Measurements from ENCODE around the gene AMD1. TPM values are rescaled to one million over a fixed set of nuclear protein-coding genes. Genes with fewer than 3 reads are reported as not detected.

AMD1 gene
- total and polyA plus RNA-seq, 2 of the 8 experiments (the other 6 are each of a cell fraction or from before 2014, with no cell fraction given), result 60.9 to 177 TPM

DNA sequence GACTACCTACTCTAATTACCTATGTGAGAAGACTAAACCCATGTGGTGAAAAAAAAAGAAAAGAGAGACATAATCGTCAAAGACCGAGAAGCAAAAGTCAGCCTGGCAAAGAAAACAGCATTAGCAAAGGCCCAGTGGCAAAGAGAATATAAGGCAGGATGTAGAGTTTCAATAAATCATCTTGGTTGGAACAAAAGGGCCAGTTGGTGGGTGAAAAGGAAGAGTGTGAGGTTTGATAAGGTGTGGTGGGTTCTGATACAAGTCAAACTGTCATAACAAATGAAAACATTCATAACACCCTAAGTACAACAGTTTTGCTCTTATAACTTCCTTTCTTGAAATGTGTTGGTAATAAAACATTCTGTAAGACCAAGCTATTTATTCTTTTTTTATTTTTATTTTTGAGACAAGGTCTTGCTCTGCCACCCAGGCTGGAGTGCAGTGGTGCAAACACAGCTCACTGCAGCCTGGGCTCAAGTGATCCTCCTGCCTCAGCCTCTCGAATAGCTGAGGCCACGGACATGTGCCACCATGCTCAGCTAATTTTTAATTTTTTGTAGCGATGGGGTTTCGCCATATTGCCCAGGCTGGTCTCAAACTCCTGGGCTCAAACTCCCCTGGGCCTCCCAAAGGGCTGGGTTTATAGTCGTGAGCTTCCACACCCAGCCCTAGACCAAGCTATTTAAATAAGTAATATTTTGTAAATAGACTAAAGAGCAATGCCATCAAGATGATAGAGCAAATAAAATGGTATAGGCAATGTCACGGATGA is 65.0 kb downstream of the AMD1 start:
- no peaks in the 10 kb centered on the region for H4K20me1 ChIP-seq (replicated peaks in 1 of 2; ENCODE audit: control insufficient read depth in 1 of 2, insufficient read depth in 2 of 2, low read length in 2 of 2)
- H3K9me3 ChIP-seq (ENCODE audit: insufficient read depth in 2 of 2, low read depth in 1 of 2, low read length in 1 of 2), result no peaks in the 10 kb centered on the region
- 89% methylated on average over 8 of the region's 8 CpGs; no CpG with 5 or more reads in 1 of the 2 experiments for WGBS, 2 experiments (ENCODE audit: extremely low coverage in 1 of 2, insufficient coverage in 1 of 2, insufficient read length in 1 of 2, insufficient replicate concordance in 2 of 2, low coverage in 1 of 2, low lambda C conversion rate in 2 of 2, missing lambda C conversion rate in 1 of 2)
- H2BK5ac ChIP-seq (ENCODE audit: low read depth, low read length), result no peak overlapping the region
- no peaks in the 10 kb centered on the region for H3K27me3 ChIP-seq (replicated peaks in 1 of 4; ENCODE audit: control insufficient read depth in 3 of 4, extremely low read depth in 1 of 4, insufficient read depth in 3 of 4, low read length in 3 of 4)
- no peak overlapping the region for H4K91ac ChIP-seq (replicated peaks; ENCODE audit: insufficient read length, low read length)
- CTCF ChIA-PET (ENCODE audit: partially characterized antibody), result interaction anchor here (0.5 to 1.9 kb wide), 2 partner anchors 10 to 95 kb away, joined by 4 to 8 read pairs; no protein-coding TSS in a partner anchor
- no peak overlapping the region for H3K18ac ChIP-seq (ENCODE audit: extremely low read depth, low read length)
- POLR2A ChIA-PET (ENCODE audit: partially characterized antibody), result interaction anchor here (0.9 to 1.3 kb wide), 2 partner anchors 19 to 65 kb away, joined by 3 to 7 read pairs; partner anchors contain the start of genes AMD1 and GTF3C6
- no peak overlapping the region for H2BK120ac ChIP-seq (replicated peaks; ENCODE audit: low read depth, low read length)
- TF ChIP-seq NRF1 (IDR thresholded peaks at IDR 0.05; ENCODE audit: low read depth, low read length) (no peak), RAD21 (IDR thresholded peaks at IDR 0.05 in 1 of 2, conservative IDR thresholded peaks at IDR 0.05 in 1 of 2; ENCODE audit: low read depth in 2 of 2, low read length in 2 of 2) (no peak), TAF1 (IDR thresholded peaks at IDR 0.05; ENCODE audit: low read depth, low read length) (no peak), BRCA1 (IDR thresholded peaks at IDR 0.05; ENCODE audit: low read depth, low read length) (no peak)
- TF ChIP-seq, protein P1, sequence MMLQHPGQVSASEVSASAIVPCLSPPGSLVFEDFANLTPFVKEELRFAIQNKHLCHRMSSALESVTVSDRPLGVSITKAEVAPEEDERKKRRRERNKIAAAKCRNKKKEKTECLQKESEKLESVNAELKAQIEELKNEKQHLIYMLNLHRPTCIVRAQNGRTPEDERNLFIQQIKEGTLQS (IDR thresholded peaks at IDR 0.05; ENCODE audit: insufficient read depth, low read depth, low read length), result no peak
- TF ChIP-seq, protein P2, sequence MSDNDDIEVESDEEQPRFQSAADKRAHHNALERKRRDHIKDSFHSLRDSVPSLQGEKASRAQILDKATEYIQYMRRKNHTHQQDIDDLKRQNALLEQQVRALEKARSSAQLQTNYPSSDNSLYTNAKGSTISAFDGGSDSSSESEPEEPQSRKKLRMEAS (IDR thresholded peaks at IDR 0.05), result no peak
- no peak overlapping the region for H2AFZ ChIP-seq (ENCODE audit: low read length)
- H3K56ac ChIP-seq (replicated peaks; ENCODE audit: insufficient read length, low read depth, low read length), result no peak overlapping the region
- H2BK12ac ChIP-seq (ENCODE audit: low read depth, low read length), result no peak overlapping the region
- H3K14ac ChIP-seq (ENCODE audit: insufficient read length), result no peak overlapping the region
- H4K8ac ChIP-seq (ENCODE audit: extremely low read depth, insufficient read depth, low read length), result no peak overlapping the region
- no peak overlapping the region for H2BK15ac ChIP-seq (ENCODE audit: low read length)
- H2BK20ac ChIP-seq (ENCODE audit: low read length), result no peak overlapping the region
- H3K23me2 ChIP-seq (ENCODE audit: low read depth, low read length), result no peaks in the 10 kb centered on the region
- no peak for FAIRE-seq
- no peak overlapping the region for H3K4me2 ChIP-seq (ENCODE audit: insufficient read depth in 1 of 2, low read depth in 2 of 2, low read length in 2 of 2)
- H3K9ac ChIP-seq (replicated peaks in 1 of 4; ENCODE audit: extremely low read depth in 1 of 4, low read depth in 3 of 4, low read length in 3 of 4), result no peak overlapping the region
- H3K4ac ChIP-seq (replicated peaks; ENCODE audit: insufficient read length, low read depth, low read length), result no peak overlapping the region
- H4K5ac ChIP-seq (ENCODE audit: insufficient read length, low read depth, low read length), result no peak overlapping the region
- no peak overlapping the region for H3K27ac ChIP-seq (ENCODE audit: low read depth, low read length)
- no peak overlapping the region for H2AK5ac ChIP-seq (ENCODE audit: low read depth, low read length)
- no peaks in the 10 kb centered on the region for H3K4me1 ChIP-seq (replicated peaks in 1 of 4; ENCODE audit: control insufficient read depth in 3 of 4, insufficient read depth in 4 of 4, low read length in 3 of 4)
- H3K36me3 ChIP-seq (ENCODE audit: control insufficient read depth in 2 of 4, insufficient read depth in 4 of 4, low read length in 3 of 4), result no peaks in the 10 kb centered on the region
- no peak overlapping the region for H3K23ac ChIP-seq (ENCODE audit: insufficient read length)
- no peak overlapping the region for H3K4me3 ChIP-seq (ENCODE audit: extremely low read depth in 1 of 4, insufficient read depth in 2 of 4, low read depth in 3 of 4, low read length in 4 of 4)
- no peaks in the 10 kb centered on the region for H3K79me2 ChIP-seq (ENCODE audit: control insufficient read depth in 1 of 2, insufficient read depth in 2 of 2, low read length in 2 of 2)
- no peaks in the 10 kb centered on the region for H3K79me1 ChIP-seq (ENCODE audit: low read depth, low read length)
- DNase-seq (ENCODE audit: low read depth in 1 of 2, low spot score in 2 of 2), result no peak

Data from H1 (cell line).